Calu3 (cell line): Measurements from ENCODE around the gene GTPBP4. TPM values are rescaled to one million over a fixed set of nuclear protein-coding genes. Genes with fewer than 3 reads are reported as not detected.
A peak's percentile ranks its signal among the peaks of the same experiment; 100 is the strongest.

ENCODE experiments used
- BruUV-seq: library from RNA; stranded (reverse); fragments of 400-500 nt; replicated peaks from 2 replicates; lab custom pipeline; 2021; lab: Mats Ljungman, UMichigan
- CTCF ChIA-PET: fragments of 300-600 bp; sonication (Branson Sonifier 250); formaldehyde crosslinking; loops from one replicate; lab custom pipeline; 2022; ENCODE audit warnings: antibody characterized with exemption; lab: Charles Lee
- DNase-seq: peaks from one replicate; pipeline ENCODE4 v3.0.0; 2022
- H3K27ac Mint-ChIP-seq: one replicate; pipeline ENCODE4 v1.8.0; 2022; ENCODE audit warnings: mixed read lengths; ENCODE audit not compliant: unreplicated experiment
- H3K27me3 Mint-ChIP-seq: one replicate; pipeline ENCODE4 v1.8.0; 2022; ENCODE audit warnings: mixed read lengths; ENCODE audit not compliant: unreplicated experiment
- H3K36me3 Mint-ChIP-seq: one replicate; pipeline ENCODE4 v1.8.0; 2022; ENCODE audit warnings: mild to moderate bottlenecking, moderate library complexity, mixed read lengths; ENCODE audit not compliant: insufficient read depth, unreplicated experiment
- H3K4me1 Mint-ChIP-seq: one replicate; pipeline ENCODE4 v1.8.0; 2022; ENCODE audit warnings: mild to moderate bottlenecking, low read depth, mixed read lengths; ENCODE audit not compliant: unreplicated experiment
- H3K4me3 Mint-ChIP-seq: one replicate; pipeline ENCODE4 v1.8.0; 2022; ENCODE audit warnings: mild to moderate bottlenecking, low read depth, moderate library complexity, mixed read lengths; ENCODE audit not compliant: unreplicated experiment
- H3K9me3 Mint-ChIP-seq: one replicate; pipeline ENCODE4 v1.8.0; 2022; ENCODE audit warnings: low read depth, mixed read lengths; ENCODE audit not compliant: unreplicated experiment
- CTCF ChIP-seq: fragments of 200-600 bp; IDR thresholded peaks from one replicate; pipeline ENCODE4 v1.8.0; 2022; ENCODE audit warnings: antibody characterized with exemption; ENCODE audit not compliant: unreplicated experiment
- intact Hi-C: fragments of 100-400 bp; cut with micrococcal nuclease; formaldehyde crosslinking; loops from one replicate; pipeline ENCODE4 v1.10.0; 2022; ENCODE audit not compliant: unreplicated experiment
- total RNA-seq: library from RNA; stranded (reverse); gene quantifications from 2 replicates; pipeline ENCODE4 v1.2.3, GENCODE V29; 2022

Gene GTPBP4
- total RNA-seq, 1 experiment from 2014 or later: 123 TPM

- CTCF ChIA-PET: interaction anchor here (0.7 to 0.9 kb wide), 3 partner anchors 355 to 1458 kb away, joined by 3 to 5 read pairs (median 3); no protein-coding TSS in a partner anchor
- intact Hi-C loops: no loop called here
- no TSS peak for BruUV-seq
- peak within 1 kb of the TSS; percentile 83 for H3K4me3 Mint-ChIP-seq
- peak; percentile 98 for DNase-seq
- H3K27me3 Mint-ChIP-seq: no peaks in the 10 kb centered on the region
- TF ChIP-seq CTCF: no peak
- H3K36me3 Mint-ChIP-seq: peaks cover 78% of the 10 kb centered on the region
- H3K9me3 Mint-ChIP-seq: no peaks in the 10 kb centered on the region
- peaks cover 36% of the 10 kb centered on the region for H3K4me1 Mint-ChIP-seq
- peak within 1 kb of the TSS; percentile 98 for H3K27ac Mint-ChIP-seq
Measured at GRCh38 chr10:1048732-1049424, 60.6 kb downstream of the GTPBP4 start, which contains the start of gene IDI1. Gene IDI1, minus strand, starts transcription at chr10:1049119. Its CDS starts 116 bp downstream, at chr10:1049003.

GRCh38 chr10:1049425-1049958, 61.3 kb downstream of the GTPBP4 start:
- intact Hi-C loops: no loop called here
- no peak for TF ChIP-seq CTCF
- Mint-ChIP-seq H3K4me3 (peak overlapping the region; percentile 83), H3K27ac (peak overlapping the region; percentile 98), H3K36me3 (peaks cover 74% of the 10 kb centered on the region), H3K27me3 (no peaks in the 10 kb centered on the region), H3K9me3 (no peaks in the 10 kb centered on the region), H3K4me1 (peaks cover 36% of the 10 kb centered on the region)
- DNase-seq: no peak
- TSS peak; percentile 84 for BruUV-seq
- CTCF ChIA-PET: interaction anchor here (0.7 to 0.9 kb wide), 4 partner anchors 14 to 1457 kb away, joined by 3 to 5 read pairs (median 4); no protein-coding TSS in a partner anchor

- Mint-ChIP-seq H3K36me3 (peaks cover 69% of the 10 kb centered on the region), H3K9me3 (no peaks in the 10 kb centered on the region), H3K4me1 (peaks cover 35% of the 10 kb centered on the region), H3K4me3 (peak overlapping the region; percentile 83), H3K27ac (peak overlapping the region; percentile 98), H3K27me3 (no peaks in the 10 kb centered on the region)
- TF ChIP-seq CTCF: no peak
- CTCF ChIA-PET: interaction anchor here (0.7 kb wide), 1 partner anchor 14 kb away, joined by 4 read pairs; no protein-coding TSS in a partner anchor
- no TSS peak for BruUV-seq
- no peak for DNase-seq
- intact Hi-C loops: no loop called here
Measured at GRCh38 chr10:1050145-1050544, 61.9 kb downstream of the GTPBP4 start.

GRCh38 chr10:1050554-1050953, 62.3 kb downstream of the GTPBP4 start:
- peaks cover 69% of the 10 kb centered on the region for H3K36me3 Mint-ChIP-seq
- TF ChIP-seq CTCF: no peak
- CTCF ChIA-PET: interaction anchor here (0.5 kb wide), 1 partner anchor 505 kb away, joined by 3 read pairs; no protein-coding TSS in a partner anchor
- H3K27me3 Mint-ChIP-seq: no peaks in the 10 kb centered on the region
- DNase-seq: peak; percentile 59
- H3K27ac Mint-ChIP-seq: peak overlapping the region; percentile 98
- no peaks in the 10 kb centered on the region for H3K9me3 Mint-ChIP-seq
- no TSS peak for BruUV-seq
- intact Hi-C loops: no loop called here
- H3K4me3 Mint-ChIP-seq: peak overlapping the region; percentile 83
- peaks cover 35% of the 10 kb centered on the region for H3K4me1 Mint-ChIP-seq
